T follicular helper cell (primary cell): Measurements from ENCODE around the gene TSC22D4.
"Not testable (repeated sequence)": the region's sequence is repeated elsewhere in the genome, so short reads cannot be mapped to it uniquely, and the experiment has no call there.

Source experiments
- DNase-seq: peaks from one replicate; pipeline ENCODE4 v3.0.0-alpha.2; 2020; ENCODE audit warnings: low read depth

The TSC22D4 gene

DNA sequence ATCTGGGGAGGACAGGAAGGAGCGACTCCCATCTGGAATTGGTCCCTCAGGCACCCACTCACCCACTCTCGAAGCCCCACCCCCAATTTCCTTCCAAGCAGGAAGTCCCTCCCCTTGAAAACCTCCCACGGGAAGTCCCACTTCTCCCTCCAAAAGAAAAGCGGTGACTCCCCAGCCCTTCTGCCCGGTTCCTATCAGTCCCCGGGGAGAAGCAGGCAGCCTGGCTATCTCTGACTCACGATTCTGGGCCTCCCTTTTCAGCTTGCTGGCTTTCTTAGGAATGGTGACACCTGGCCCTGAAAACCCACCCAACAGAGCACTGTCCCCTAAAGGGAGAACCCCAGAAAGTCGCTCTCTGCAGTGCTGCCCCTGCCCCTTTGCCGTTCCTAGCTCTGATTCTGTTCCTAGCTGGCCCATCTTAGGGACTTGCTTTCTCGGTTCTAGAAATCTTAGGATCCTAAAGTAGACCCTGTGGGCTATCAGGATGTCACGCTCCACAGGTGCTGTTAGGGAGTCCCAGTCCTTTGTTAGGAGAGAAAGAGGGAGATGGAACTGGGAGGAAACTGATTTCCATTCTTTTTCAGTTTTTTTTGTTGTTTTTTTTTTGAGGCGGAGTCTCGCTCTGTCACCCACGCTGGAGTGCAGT lies 6.0 kb downstream of the TSC22D4 start:
- DNase-seq = no peak

GRCh38 chr7:100472121-100472851 lies 6.7 kb downstream of the TSC22D4 start:
- no peak for DNase-seq

DNA sequence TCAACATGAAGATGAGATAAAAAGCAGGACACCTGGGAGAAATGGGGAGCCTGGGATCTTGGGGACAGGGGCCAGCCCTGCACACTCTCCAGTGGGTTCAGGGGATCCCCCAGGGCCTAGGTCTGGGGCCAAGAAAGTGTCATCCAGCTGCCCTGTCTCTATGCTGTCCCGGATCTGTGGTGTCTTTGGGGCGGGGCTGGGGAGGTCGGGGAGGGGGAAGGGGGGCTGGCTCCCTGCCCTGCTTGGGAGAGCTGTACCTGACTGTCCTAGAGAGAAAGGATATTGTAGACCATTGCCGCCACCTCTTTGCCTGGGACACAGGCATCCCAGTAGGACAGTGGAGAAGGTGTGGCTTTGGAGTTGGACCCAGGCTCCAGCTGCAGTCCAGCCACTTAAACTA lies 8.0 kb downstream of the TSC22D4 start:
- DNase-seq = no peak

DNA sequence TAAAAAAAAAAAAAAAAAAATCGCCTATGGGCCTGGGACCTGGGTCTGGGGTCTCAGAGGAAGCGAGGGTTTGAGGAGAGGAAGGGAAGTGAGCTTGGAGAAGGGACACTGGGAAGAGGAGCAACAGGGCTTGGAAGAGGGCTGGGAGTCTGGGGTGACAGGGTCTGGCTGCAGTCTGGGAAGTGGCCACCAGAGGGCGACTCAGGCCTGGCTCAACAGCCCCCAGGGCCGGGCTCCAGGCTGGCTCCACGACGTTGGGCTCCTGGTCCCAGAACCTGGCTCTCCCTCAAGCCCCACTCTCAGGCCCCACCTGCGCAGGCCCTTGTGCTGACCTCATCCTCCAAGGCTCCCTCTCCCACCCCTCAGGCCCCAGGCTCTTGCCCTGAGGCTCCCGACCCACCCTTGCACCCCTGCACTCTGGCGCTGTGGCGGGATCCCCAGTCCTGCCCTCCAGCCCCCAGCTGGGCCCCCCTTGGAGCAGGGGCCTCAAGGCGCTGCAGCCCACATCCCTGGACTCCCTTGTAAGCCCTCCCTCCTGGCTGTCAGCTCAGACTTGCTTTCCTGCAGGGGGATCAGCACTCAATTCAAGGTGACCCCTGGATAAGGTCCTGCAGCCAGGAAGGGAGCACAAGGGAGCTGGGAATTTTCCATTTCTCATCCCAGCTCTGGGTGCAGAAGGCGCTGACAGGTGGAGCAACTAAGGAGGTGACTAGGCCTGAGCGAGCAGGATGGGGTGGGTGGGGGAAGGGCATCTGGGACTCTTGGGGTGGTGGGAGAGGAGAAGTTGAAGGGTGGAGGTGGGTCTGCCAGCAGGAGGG lies 9.6 kb downstream of the TSC22D4 start:
- DNase-seq = peak; percentile 71

DNA sequence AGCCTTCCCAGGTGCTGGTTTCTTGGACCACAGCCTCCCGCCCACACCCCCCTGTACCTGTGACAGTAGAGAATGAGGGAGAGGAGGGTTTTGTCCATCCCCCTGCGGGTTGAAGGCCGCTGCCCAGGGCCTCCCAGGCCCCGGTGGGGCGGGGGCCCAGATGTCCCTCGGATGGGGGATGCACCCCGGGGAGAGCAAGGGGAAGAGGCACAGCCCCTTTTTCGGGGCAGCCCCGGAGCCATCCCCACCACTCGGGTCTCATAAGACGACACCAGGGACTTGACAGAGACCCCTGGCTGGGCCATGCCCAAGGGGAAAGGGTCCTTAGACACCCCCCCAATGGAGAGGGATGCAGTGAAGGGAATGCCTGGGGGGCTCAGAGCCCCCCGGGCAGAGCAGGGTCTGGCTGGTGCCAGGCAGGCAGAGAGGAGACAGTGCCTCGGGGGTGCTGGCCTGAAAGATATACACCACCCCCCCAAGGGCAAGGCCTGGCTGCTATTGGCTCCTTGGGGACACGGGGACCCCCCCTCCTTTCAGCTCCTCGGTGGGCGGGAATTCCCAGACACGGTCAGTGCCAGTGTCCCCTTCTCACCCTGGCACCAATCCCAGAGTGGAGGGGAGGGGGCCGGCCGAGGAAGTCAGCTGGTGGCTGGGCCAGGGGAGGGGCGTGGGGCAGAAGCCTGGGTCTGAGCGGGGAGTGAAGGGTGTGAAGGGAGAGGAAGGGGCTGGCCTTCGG lies 11.2 kb downstream of the TSC22D4 start:
- no peak for DNase-seq

- DNase-seq = no peak
These were observed 12.1 kb downstream of the TSC22D4 start for GRCh38 chr7:100466653-100467605.

DNA sequence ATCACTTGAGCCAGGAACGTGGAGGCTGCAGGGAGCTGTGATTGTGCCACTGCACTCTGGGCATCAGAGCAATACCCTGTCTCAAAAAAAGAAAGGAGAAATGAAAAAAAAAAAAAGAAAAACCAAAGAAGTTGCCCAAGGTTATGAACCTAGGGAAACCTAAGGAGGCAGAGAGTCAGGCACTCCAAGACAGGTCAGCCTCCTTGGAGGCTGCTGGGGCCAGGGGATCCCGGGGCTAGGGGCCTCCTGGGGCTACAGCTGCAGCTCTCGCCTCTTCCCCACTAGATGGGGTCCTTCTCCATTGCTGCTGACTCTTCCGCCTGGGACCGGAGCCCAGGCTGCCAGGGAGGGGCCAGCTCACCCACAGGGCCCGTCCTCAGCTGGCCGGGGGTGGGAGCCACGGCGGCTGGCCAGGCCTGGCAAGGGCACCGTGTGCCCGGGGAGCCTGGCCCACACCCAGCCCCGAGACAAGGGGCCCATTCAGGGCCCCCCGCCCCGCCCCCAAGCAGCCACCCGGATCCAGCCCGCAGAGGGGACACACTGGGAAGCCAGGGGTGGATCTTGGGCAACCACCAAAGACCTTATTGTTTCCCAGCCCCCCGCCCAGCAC lies 13.2 kb downstream of the TSC22D4 start:
- DNase-seq = no peak

DNA sequence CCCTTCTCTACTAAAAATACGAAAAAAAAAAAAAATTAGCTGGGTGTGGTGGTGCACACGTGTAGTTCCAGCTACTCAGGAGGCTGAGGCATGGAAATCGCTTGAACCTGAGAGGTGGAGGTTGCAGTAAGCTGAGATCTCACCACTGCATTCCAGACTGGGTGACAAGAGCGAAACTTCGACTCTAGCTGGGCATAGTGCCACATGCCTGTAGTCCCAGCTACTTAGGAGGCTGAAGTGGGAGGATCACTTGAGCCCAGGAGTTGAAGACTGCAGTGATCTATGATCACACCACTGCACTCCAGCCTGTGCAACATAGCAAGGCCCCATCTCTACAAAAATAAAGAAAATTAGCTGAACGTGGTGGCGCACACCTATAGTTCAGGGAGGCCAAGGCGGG lies 13.7 kb downstream of the TSC22D4 start:
- no peak for DNase-seq

DNA sequence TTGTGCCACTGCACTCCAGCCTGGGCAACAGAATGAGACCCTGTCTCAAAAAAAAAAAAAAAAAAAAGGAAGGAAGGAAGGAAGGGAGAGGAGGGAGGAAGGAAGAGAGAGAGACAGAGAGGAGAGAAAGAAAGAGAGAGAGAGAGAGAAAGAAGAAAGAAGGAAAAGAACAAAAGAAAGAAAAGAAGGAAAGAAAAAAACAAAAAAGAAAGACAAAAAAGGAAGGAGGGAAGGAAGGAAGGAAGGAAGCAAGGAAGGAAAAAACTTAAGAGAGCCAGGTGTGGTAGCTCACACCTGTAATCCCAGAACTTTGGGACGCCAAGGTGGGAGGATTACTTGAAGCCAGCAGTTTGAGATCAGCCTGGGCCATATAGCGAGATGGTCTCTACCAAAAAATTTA lies 14.2 kb downstream of the TSC22D4 start:
- no peak for DNase-seq

DNA sequence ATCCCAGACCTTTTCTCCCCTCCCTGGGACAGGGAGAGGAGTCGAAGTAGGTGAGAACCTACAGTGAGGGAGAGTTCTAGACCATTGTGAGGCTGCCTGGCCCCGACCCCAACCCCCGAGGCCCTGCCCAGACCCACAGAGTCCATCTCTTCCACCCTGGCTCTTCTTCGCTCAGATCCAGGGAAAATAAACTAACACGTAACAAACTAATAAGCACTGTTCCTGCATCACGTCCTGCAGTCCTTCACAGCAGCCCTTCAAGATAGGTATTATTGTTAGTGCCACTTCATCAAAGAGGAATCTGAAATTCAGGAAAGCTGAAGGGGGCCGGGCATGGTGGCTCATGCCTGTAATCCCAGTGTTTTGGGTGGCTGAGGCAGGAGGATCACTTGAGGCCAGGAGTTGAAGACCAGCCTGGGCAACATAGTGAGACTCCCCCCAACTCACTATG lies 14.8 kb downstream of the TSC22D4 start, which contains the start of gene SPACDR:
Gene SPACDR (minus strand): TSS at position 51 of the 451 bp plus-strand sequence. CDS start 235 bp downstream, outside the sequence.
- no peak for DNase-seq

DNA sequence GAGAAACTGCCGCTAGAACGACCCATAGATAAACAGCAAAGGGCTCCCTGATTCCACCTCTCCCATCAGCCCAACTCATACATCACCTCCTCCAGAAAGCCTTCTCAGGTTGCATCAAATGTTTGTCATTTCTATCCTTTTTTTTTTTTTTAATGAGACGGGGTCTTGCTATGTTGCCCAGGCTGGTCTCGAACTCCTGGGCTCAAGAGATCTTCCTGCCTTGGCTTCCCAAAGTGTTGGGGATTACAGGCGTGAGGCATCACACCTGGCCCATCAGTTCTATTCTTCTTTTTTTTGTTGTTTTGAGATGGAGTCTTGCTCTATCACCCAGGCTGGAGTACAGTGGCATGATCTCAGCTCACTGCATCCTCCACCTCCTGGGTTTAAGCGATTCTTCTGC lies 22.0 kb downstream of the TSC22D4 start:
- DNase-seq = no peak

GRCh38 chr7:100456562-100456961 lies 22.5 kb downstream of the TSC22D4 start:
- DNase-seq = no peak

GRCh38 chr7:100455206-100455605 lies 23.8 kb downstream of the TSC22D4 start:
- DNase-seq = no peak

GRCh38 chr7:100453854-100454253 lies 25.2 kb downstream of the TSC22D4 start:
- DNase-seq = not testable (repeated sequence)

DNA sequence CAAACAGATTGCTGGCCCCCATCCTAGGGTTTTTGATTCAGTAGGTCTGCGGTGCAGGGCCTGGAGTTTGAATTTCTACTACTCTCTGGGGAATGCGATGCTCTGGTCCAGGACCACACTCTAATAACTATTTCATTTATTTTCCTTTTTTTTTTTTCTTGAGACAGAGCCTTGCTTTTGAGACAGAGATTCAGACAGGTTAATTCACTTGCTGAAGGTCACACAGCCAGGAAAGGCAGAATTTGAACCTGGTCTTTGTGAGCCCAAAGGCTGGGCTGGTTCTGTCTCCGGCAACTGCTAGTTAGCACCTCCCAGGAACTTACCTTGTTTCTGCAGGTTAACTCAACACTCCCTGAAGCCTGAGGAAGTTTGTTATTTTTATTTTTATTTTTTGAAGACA lies 26.5 kb downstream of the TSC22D4 start:
- no peak for DNase-seq

GRCh38 chr7:100449190-100449795 lies 29.7 kb downstream of the TSC22D4 start:
- no peak for DNase-seq

DNA sequence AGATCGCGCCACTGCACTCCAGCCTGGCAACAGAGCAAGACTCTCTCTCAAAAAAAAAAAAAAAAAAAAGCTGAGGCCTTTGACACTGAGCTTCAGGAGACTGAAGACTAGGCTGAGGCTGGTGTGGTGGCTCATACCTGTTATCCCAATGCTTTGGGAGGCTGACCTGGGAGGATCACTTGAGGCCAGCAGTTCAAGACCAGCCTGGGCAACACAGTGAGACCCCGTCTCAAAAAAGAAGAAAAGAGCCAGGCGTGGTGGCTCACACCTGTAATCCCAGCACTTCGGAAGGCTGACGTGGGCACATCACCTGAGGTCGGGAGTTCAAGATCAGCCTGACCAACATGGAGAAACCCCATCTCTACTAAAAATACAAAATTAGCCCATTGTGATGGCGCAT lies 31.7 kb downstream of the TSC22D4 start:
- not testable (repeated sequence) for DNase-seq

DNA sequence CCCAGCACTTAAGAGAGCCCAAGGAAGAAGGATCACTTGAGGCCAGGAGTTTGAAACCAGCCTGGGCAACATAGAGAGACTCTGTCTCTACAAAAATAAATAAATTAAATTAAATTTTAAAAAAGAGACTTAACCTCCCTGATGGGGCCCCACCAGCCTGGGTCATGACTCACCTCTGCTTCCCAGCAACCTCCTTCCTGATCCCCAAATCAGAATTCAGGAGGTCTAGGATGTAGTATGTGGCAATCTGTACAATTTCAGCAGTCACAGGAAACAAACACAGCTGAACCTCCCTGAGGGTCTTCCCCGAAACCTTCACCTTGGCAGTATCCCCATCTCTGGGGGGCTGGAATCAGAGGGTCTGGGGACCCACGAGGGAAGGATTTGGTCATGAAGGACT lies 33.0 kb downstream of the TSC22D4 start:
- no peak for DNase-seq

DNA sequence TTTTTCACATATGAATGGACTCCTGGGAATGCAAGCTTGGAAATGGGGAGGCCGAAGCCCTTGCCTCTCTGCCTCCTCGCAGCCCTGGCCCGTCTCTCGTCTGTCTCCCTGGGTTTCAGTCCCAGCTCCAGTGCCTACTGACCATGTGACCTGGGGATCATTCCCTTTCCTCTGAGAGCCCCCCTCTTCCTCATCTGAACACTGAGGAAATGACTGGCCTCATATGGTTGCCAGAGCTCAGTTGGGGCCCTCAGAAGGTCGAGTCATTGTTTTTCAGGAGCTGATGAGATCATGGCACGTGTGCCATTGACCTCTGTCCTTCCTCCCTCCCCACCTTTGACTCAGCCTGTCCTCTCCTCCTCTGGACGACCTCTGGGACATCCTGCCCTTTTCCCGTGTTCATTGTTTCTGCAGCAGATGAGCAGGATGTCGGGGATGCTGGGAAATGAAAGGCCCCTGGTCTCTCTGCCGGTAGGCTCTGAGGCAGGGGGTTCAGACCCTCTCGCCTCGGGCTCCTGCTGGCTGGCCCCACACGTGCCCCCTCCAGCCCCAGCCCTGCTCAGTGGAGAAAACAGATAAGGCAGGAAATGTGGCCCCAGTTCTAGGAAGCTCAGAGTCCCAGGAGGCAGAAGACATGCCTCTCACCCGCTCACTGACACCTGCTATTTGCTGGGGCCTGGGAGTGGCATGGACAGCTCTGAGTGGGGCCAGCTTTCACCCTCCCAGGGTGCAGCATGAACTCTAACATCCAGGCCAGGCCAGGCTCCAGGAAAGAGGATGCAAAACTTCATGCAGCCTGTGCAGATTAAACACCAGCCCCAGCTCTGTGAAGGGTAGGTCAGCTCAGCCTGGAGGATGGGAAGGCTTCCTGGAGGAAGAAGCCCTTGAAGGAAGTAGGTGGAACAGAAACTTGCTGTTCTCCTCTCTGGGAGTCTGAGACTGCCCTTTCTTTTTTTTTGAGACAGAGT lies 34.4 kb downstream of the TSC22D4 start:
- DNase-seq = no peak
